Measurements from ENCODE around the gene BLOC1S1. TPM values are rescaled to one million over a fixed set of nuclear protein-coding genes. Genes with fewer than 3 reads are reported as not detected.

BLOC1S1 gene
- total and polyA plus RNA-seq, 4 experiments from 2014 or later: 75.1 to 87.1 (median 83.7) TPM

DNA sequence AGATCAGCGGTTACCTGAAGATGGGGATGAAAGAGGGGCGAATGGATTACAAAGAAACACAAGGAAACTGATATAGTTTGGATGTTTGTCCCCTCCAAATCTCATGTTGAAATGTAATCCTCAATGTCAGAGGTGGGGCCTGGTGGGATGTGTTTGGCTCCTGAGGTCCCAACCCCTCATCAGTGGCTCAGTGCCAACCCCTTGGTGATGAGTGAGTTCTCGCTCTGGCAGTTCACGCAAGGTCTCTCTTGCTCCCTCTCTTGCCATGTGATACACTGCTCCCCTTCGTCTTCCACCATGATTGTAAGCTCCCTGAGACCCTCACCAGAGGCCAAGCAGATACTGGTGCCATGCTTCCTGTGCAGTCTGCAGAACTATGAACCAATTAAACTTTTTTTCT is 36.2 kb upstream of the BLOC1S1 start:
- POLR2A ChIA-PET (ENCODE audit: partially characterized antibody): no interaction called here
- Histone ChIP-seq H3K4me1 (ENCODE audit: insufficient read depth, low read length) (no peaks in the 10 kb centered on the region), H3K27me3 (ENCODE audit: insufficient read depth, low read length) (peaks cover 10% of the 10 kb centered on the region), H3K4me3 (ENCODE audit: low read length in 2 of 2) (no peak overlapping the region), H3K36me3 (ENCODE audit: insufficient read depth, low read length) (no peaks in the 10 kb centered on the region), H3K27ac (ENCODE audit: low read depth, low read length) (no peak overlapping the region), H3K9me3 (ENCODE audit: control insufficient read depth in 1 of 2, low read length in 2 of 2) (no peaks in the 10 kb centered on the region)
- Mint-ChIP-seq H3K36me3 (no peaks in the 10 kb centered on the region), H3K4me3 (no peak overlapping the region), H3K27me3 (peaks cover 14 to 19% of the 10 kb centered on the region in 2 donors), H3K27ac (no peak overlapping the region), H3K4me1 (peaks cover 6 to 14% (median 11%) of the 10 kb centered on the region in 4 donors), H3K9me3 (no peaks in the 10 kb centered on the region)
- no peak for DNase-seq
- intact Hi-C loops (cut with micrococcal nuclease): no loop called here
- CTCF ChIA-PET (ENCODE audit: partially characterized antibody): no interaction called here

- H3K4me3 Mint-ChIP-seq: peak overlapping the region in 2 of 8 donors; percentile 16 to 18
- no peaks in the 10 kb centered on the region for H3K9me3 ChIP-seq (ENCODE audit: control insufficient read depth in 1 of 2, low read length in 2 of 2)
- no peaks in the 10 kb centered on the region for H3K36me3 ChIP-seq (ENCODE audit: insufficient read depth, low read length)
- peaks cover 13 to 19% of the 10 kb centered on the region in 2 donors for H3K27me3 Mint-ChIP-seq
- H3K9me3 Mint-ChIP-seq: no peaks in the 10 kb centered on the region
- intact Hi-C loops (cut with micrococcal nuclease): no loop called here
- H3K4me1 Mint-ChIP-seq: peaks cover 6 to 16% (median 12%) of the 10 kb centered on the region in 4 donors
- H3K27ac ChIP-seq (ENCODE audit: low read depth, low read length): no peak overlapping the region
- no peak overlapping the region for H3K27ac Mint-ChIP-seq
- no peak overlapping the region for H3K4me3 ChIP-seq (ENCODE audit: low read length in 2 of 2)
- DNase-seq: no peak
- H3K27me3 ChIP-seq (ENCODE audit: insufficient read depth, low read length): peaks cover 10% of the 10 kb centered on the region
- no peaks in the 10 kb centered on the region for H3K4me1 ChIP-seq (ENCODE audit: insufficient read depth, low read length)
- no peaks in the 10 kb centered on the region for H3K36me3 Mint-ChIP-seq
- POLR2A ChIA-PET (ENCODE audit: partially characterized antibody): no interaction called here
- CTCF ChIA-PET (ENCODE audit: partially characterized antibody): interaction anchor here (0.8 to 1.6 kb wide), 2 partner anchors 10 to 26 kb away, joined by 3 to 5 read pairs; no protein-coding TSS in a partner anchor
Measured at GRCh38 chr12:55681142-55682077, 34.4 kb upstream of the BLOC1S1 start.

GRCh38 chr12:55682087-55682796 is 33.6 kb upstream of the BLOC1S1 start:
- Mint-ChIP-seq H3K27me3 (peaks cover 11 to 17% of the 10 kb centered on the region in 2 donors), H3K27ac (no peak overlapping the region), H3K4me1 (peaks cover 8 to 21% (median 13%) of the 10 kb centered on the region in 4 donors), H3K4me3 (no peak overlapping the region), H3K36me3 (no peaks in the 10 kb centered on the region), H3K9me3 (no peaks in the 10 kb centered on the region)
- CTCF ChIA-PET (ENCODE audit: partially characterized antibody): interaction anchor here (0.8 to 1.6 kb wide), 2 partner anchors 10 to 27 kb away, joined by 3 to 5 read pairs; no protein-coding TSS in a partner anchor
- Histone ChIP-seq H3K4me1 (ENCODE audit: insufficient read depth, low read length) (no peaks in the 10 kb centered on the region), H3K36me3 (ENCODE audit: insufficient read depth, low read length) (no peaks in the 10 kb centered on the region), H3K4me3 (ENCODE audit: low read length in 2 of 2) (no peak overlapping the region), H3K27me3 (ENCODE audit: insufficient read depth, low read length) (peaks cover 10% of the 10 kb centered on the region), H3K27ac (ENCODE audit: low read depth, low read length) (no peak overlapping the region), H3K9me3 (ENCODE audit: control insufficient read depth in 1 of 2, low read length in 2 of 2) (no peaks in the 10 kb centered on the region)
- POLR2A ChIA-PET (ENCODE audit: partially characterized antibody): no interaction called here
- intact Hi-C loops (cut with micrococcal nuclease): no loop called here
- no peak for DNase-seq

- ChIA-PET CTCF (ENCODE audit: partially characterized antibody) (no interaction called here), POLR2A (ENCODE audit: partially characterized antibody) (no interaction called here)
- Histone ChIP-seq H3K4me3 (ENCODE audit: low read length in 2 of 2) (no peak overlapping the region), H3K9me3 (ENCODE audit: control insufficient read depth in 1 of 2, low read length in 2 of 2) (no peaks in the 10 kb centered on the region), H3K27me3 (ENCODE audit: insufficient read depth, low read length) (peaks cover 10% of the 10 kb centered on the region), H3K27ac (ENCODE audit: low read depth, low read length) (no peak overlapping the region), H3K4me1 (ENCODE audit: insufficient read depth, low read length) (no peaks in the 10 kb centered on the region), H3K36me3 (ENCODE audit: insufficient read depth, low read length) (no peaks in the 10 kb centered on the region)
- peaks cover 11 to 17% of the 10 kb centered on the region in 2 donors for H3K27me3 Mint-ChIP-seq
- no peak for DNase-seq
- H3K36me3 Mint-ChIP-seq: no peaks in the 10 kb centered on the region
- H3K4me3 Mint-ChIP-seq: no peak overlapping the region
- H3K4me1 Mint-ChIP-seq: peaks cover 12 to 21% (median 17%) of the 10 kb centered on the region in 4 donors
- H3K27ac Mint-ChIP-seq: peak overlapping the region in 1 of 7 donors; percentile 52
- intact Hi-C loops (cut with micrococcal nuclease): no loop called here
- no peaks in the 10 kb centered on the region for H3K9me3 Mint-ChIP-seq
Measured at GRCh38 chr12:55683676-55684075, 32.2 kb upstream of the BLOC1S1 start.

DNA sequence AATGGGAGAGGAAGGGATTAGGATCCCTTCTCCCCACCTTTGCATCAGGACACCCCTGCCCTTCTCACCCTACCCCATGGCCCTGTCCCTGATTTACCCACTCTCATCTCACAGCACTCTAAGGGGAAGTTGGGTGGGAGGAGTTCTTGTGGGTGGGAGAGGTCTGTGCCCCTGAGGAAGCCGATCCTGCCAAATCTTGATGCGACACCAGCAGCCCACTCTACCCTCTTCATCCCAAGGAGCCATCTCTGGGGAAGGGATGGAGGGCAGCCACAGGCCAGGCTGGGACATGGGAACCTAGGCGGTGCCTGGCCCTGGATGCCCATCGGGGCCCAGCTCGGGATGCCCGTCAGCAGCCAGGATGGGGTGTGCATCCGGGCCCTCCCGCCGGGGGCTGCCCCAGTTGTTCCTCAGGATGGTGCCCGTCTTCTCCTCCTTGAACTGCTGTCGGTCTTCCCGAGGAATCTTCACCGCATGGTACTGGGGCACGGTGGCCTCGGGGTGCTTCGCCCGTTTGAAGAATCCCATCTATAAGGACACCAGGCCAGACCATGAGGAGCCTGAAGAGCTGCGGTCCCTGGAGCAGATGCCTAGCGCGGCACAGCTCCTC is 31.0 kb upstream of the BLOC1S1 start:
- H3K4me1 Mint-ChIP-seq: peaks cover 12 to 21% (median 17%) of the 10 kb centered on the region in 4 donors
- ChIA-PET POLR2A (ENCODE audit: partially characterized antibody) (no interaction called here), CTCF (ENCODE audit: partially characterized antibody) (no interaction called here)
- no peak overlapping the region for H3K27ac Mint-ChIP-seq
- no peaks in the 10 kb centered on the region for H3K9me3 Mint-ChIP-seq
- peaks cover 6 to 17% of the 10 kb centered on the region in 2 donors for H3K27me3 Mint-ChIP-seq
- Histone ChIP-seq H3K4me3 (ENCODE audit: low read length in 2 of 2) (no peak overlapping the region), H3K27me3 (ENCODE audit: insufficient read depth, low read length) (peaks cover 10% of the 10 kb centered on the region), H3K27ac (ENCODE audit: low read depth, low read length) (no peak overlapping the region), H3K36me3 (ENCODE audit: insufficient read depth, low read length) (no peaks in the 10 kb centered on the region), H3K4me1 (ENCODE audit: insufficient read depth, low read length) (no peaks in the 10 kb centered on the region), H3K9me3 (ENCODE audit: control insufficient read depth in 1 of 2, low read length in 2 of 2) (no peaks in the 10 kb centered on the region)
- H3K4me3 Mint-ChIP-seq: no peak overlapping the region
- intact Hi-C loops (cut with micrococcal nuclease): no loop called here
- DNase-seq: no peak
- no peaks in the 10 kb centered on the region for H3K36me3 Mint-ChIP-seq

- H3K36me3 ChIP-seq (ENCODE audit: insufficient read depth, low read length): no peaks in the 10 kb centered on the region
- intact Hi-C loops (cut with micrococcal nuclease): no loop called here
- H3K27ac Mint-ChIP-seq: no peak overlapping the region
- no peak overlapping the region for H3K4me3 ChIP-seq (ENCODE audit: low read length in 2 of 2)
- H3K9me3 ChIP-seq (ENCODE audit: control insufficient read depth in 1 of 2, low read length in 2 of 2): no peaks in the 10 kb centered on the region
- no peak for DNase-seq
- no peaks in the 10 kb centered on the region for H3K4me1 ChIP-seq (ENCODE audit: insufficient read depth, low read length)
- CTCF ChIA-PET (ENCODE audit: partially characterized antibody): no interaction called here
- H3K27me3 Mint-ChIP-seq: peaks cover 5 to 17% of the 10 kb centered on the region in 2 donors
- peaks cover 12 to 21% (median 17%) of the 10 kb centered on the region in 4 donors for H3K4me1 Mint-ChIP-seq
- H3K9me3 Mint-ChIP-seq: no peaks in the 10 kb centered on the region
- no peak overlapping the region for H3K27ac ChIP-seq (ENCODE audit: low read depth, low read length)
- POLR2A ChIA-PET (ENCODE audit: partially characterized antibody): no interaction called here
- no peak overlapping the region for H3K4me3 Mint-ChIP-seq
- peaks cover 10% of the 10 kb centered on the region for H3K27me3 ChIP-seq (ENCODE audit: insufficient read depth, low read length)
- H3K36me3 Mint-ChIP-seq: no peaks in the 10 kb centered on the region
Measured at GRCh38 chr12:55685671-55686070, 30.2 kb upstream of the BLOC1S1 start.
